PFSK-1 (cell line): ENCODE measurements around the gene WNK1.

Experiments
- FOXP2 ChIP-seq: optimal IDR thresholded peaks from 2 replicates; pipeline ENCODE3; 2011; ENCODE audit warnings: borderline replicate concordance, control low read depth, inconsistent platforms; ENCODE audit not compliant: insufficient read depth; ENCODE audit errors: extremely low read length, extremely low read depth
- POLR2AphosphoS5 ChIP-seq: IDR thresholded peaks from 2 replicates; pipeline ENCODE4 v1.6.1; 2012; ENCODE audit warnings: low read depth, mild to moderate bottlenecking, control low read depth, low read length, moderate library complexity
- REST ChIP-seq, 2 experiments: IDR thresholded peaks; 2 replicates each; pipeline versions ENCODE4 v1.6.1 to v1.8.0; 2011 to 2012; ENCODE audit warnings: low read depth in 2 of 2, low read length in 2 of 2, control low read depth in 1 of 2, inconsistent platforms in 1 of 2, mild to moderate bottlenecking in 1 of 2, moderate library complexity in 1 of 2; ENCODE audit not compliant: insufficient read depth in 1 of 2
- SIN3A ChIP-seq: IDR thresholded peaks from 2 replicates; pipeline ENCODE4 v1.6.1; 2012; ENCODE audit warnings: mild to moderate bottlenecking, low read length, moderate library complexity, borderline replicate concordance; ENCODE audit not compliant: insufficient read depth
- TAF1 ChIP-seq: IDR thresholded peaks from 2 replicates; pipeline ENCODE4 v1.6.1; 2012; ENCODE audit warnings: low read length, control low read depth, borderline replicate concordance; ENCODE audit not compliant: insufficient read depth

WNK1 gene

DNA sequence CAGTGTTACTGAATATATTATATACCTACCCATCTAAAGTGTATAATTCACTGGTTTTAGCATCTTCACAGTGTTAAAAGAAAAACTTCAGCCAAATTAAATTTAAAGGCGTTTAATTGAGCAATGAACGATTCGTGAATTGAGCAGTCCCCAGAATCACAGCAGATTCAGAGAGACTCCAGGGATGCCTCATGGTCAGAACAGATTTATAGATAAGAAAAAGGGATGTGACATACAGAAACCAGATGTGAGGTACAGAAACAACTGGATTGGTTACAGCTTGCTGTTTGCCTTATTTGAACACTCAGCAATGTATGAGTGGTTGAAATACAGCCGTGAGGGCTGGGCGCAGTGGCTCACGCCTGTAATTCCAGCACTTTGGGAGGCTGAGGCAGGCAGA, 84.6 kb downstream of the WNK1 start:
- TF ChIP-seq FOXP2 (no peak), SIN3A (no peak), POLR2AphosphoS5 (no peak), TAF1 (no peak), REST (IDR thresholded peaks at IDR 0.05; ENCODE audit: insufficient read depth in 1 of 2, low read depth in 2 of 2, low read length in 2 of 2) (no peak)

GRCh38 chr12:837548-837947, 85.2 kb downstream of the WNK1 start:
- TF ChIP-seq SIN3A: no peak
- no peak for TF ChIP-seq TAF1
- TF ChIP-seq POLR2AphosphoS5: no peak
- TF ChIP-seq FOXP2: no peak
- TF ChIP-seq REST (IDR thresholded peaks at IDR 0.05; ENCODE audit: insufficient read depth in 1 of 2, low read depth in 2 of 2, low read length in 2 of 2): no peak

DNA sequence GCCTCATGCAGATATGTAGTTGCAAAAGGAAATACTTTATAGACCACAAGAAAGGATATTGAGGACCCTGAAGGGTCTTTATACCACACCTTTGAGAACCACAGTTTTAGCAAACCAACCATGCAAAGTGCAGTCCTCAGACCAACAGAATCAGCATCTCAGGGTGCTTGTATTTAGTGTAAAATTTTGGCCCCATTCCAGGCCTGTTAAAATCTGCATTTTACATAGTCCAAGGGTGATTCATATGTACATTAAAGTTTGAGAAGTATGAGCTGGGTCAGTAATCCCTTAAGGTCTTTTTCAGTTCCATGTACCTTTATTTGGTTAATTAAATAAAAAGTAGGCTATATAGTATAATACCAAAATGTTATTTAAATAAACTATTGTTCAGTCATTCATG, 91.2 kb downstream of the WNK1 start:
- no peak for TF ChIP-seq SIN3A
- TF ChIP-seq REST (IDR thresholded peaks at IDR 0.05; ENCODE audit: insufficient read depth in 1 of 2, low read depth in 2 of 2, low read length in 2 of 2): no peak
- no peak for TF ChIP-seq POLR2AphosphoS5
- TF ChIP-seq FOXP2: no peak
- no peak for TF ChIP-seq TAF1

- TF ChIP-seq POLR2AphosphoS5: no peak
- no peak for TF ChIP-seq REST (IDR thresholded peaks at IDR 0.05; ENCODE audit: insufficient read depth in 1 of 2, low read depth in 2 of 2, low read length in 2 of 2)
- no peak for TF ChIP-seq TAF1
- TF ChIP-seq SIN3A: no peak
- TF ChIP-seq FOXP2: no peak
These were observed 94.0 kb downstream of the WNK1 start for GRCh38 chr12:846421-846820.

DNA sequence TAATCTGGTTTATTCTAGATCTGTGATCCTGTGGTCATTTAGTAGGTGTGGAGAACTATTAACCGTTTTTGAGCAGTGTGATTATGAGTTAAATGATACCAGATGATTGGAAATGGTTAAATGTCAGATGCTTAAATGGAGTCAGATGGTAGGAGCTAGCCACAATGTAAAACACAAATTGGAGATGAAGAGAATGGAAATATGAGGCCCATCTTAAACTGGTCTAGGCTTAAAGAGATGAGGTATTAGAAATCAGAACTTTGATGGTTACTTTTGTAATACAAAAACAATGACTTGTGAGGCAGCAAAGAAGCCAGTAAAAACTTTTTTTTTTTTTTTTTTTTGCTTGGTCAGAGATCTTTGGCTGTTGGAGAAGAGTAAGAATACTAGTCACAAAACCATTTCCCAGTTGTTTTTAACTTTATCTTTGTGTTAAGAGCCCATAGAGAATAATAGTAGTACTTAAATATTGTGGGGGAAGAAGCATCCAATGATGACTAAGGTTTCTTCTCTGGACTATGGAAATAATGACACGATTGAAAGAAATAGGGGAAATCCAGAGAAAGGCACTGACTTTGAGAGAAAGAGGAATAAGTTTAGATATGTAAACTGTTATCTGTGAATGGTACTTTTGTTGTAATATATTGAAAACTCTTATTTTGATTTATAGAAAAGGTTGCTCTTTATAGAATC, 95.9 kb downstream of the WNK1 start:
- no peak for TF ChIP-seq POLR2AphosphoS5
- no peak for TF ChIP-seq TAF1
- TF ChIP-seq SIN3A: no peak
- TF ChIP-seq FOXP2: no peak
- TF ChIP-seq REST (IDR thresholded peaks at IDR 0.05; ENCODE audit: insufficient read depth in 1 of 2, low read depth in 2 of 2, low read length in 2 of 2): no peak
